Right atrium auricular region (tissue), 2 donors: ENCODE results near the gene ZNF674. TPM values are rescaled to one million over a fixed set of nuclear protein-coding genes. Genes with fewer than 3 reads are reported as not detected.

Source experiments
- DNase-seq: peaks from one replicate; pipeline ENCODE4 v3.0.0-alpha.2; 2019; ENCODE audit warnings: low spot score
- H3K27ac ChIP-seq, 2 donors: fragments of 200-600 bp; sonication (generic); 1 replicate in 1 of 2; 2 replicates in 1 of 2; pipeline ENCODE4 v1.5.1; 2016 to 2019
- H3K27me3 ChIP-seq, 2 donors: fragments of 200-600 bp; sonication (generic); one replicate each; pipeline versions ENCODE4 v1.5.1 to v1.6.0; 2017 to 2019
- H3K36me3 ChIP-seq: fragments of 200-600 bp; sonication (generic); one replicate; pipeline ENCODE4 v1.5.1; 2016
- H3K4me1 ChIP-seq, 2 donors: fragments of 200-600 bp; sonication (generic); one replicate each; pipeline versions ENCODE4 v1.5.1 to v1.6.0; 2017 to 2019
- H3K4me3 ChIP-seq, 2 donors: fragments of 200-600 bp; sonication (generic); 1 replicate in 1 of 2; 2 replicates in 1 of 2; pipeline ENCODE4 v1.5.1; 2017 to 2019; ENCODE audit warnings: mild to moderate bottlenecking in 1 of 2, moderate library complexity in 1 of 2
- H3K9me3 ChIP-seq, 2 donors: fragments of 200-600 bp; sonication (generic); one replicate each; pipeline ENCODE4 v1.5.1; 2019
- total RNA-seq, 2 donors: library from RNA; depleted of rRNA; stranded (reverse); fragments of >200 nt; gene quantifications; one replicate each; pipeline ENCODE4 v1.1.0, GENCODE V29; 2016
- TF ChIP-seq, protein P1 (sequence below), 2 donors: fragments of 200-600 bp; sonication (generic); IDR thresholded peaks; one replicate each; pipeline ENCODE4 v1.5.1; 2019; ENCODE audit warnings: antibody characterized with exemption in 2 of 2

ZNF674 gene
- 1 to 10 TPM; 2.4 to 2.9 TPM for total RNA-seq

DNA sequence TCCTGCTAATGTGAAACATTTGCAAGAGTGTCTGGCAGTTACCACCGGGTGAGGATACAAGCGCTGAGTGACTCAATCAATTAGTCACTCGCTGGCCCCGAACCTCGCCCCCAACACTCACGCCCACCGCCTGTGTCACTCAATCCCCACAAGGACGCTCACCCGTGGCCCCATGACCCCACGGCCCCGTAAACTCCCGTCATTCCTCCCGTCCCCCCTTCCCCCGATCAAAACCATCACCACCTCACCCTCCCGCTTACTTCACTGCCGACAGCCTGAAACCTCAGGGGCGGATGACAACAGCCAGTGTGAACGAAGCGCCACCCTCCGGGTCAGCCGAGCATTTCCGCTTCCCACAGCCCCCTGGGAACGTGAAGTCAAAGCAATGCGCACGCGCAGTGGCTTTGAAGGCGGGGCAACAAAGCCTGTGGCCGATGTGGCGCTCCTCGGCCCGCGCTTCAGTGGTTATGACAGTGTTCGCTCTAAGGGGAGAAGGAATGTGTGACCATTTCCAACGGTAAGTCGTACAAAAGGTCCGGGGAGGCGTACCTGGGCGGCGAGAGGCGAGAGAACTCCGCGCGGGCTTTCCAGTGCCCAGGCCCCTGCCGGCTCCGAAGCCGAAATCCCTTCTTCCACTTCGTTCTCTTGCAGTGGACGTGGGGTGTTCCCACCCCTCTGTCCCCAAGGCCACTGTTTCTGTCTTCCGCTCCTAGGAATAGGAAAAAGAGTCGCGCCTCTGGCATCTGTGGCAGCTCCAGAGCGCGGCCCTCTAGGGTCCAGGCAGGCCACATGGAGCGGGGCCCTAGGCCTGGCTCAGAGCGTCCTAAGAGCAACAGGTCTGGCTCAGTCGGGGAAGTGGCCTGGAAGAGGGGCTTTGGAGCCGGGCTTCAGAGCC is at the start of gene ZNF674:
Gene ZNF674, minus strand, starts transcription at position 311 of the 895 bp plus-strand sequence. CDS start 3,334 bp downstream, outside the sequence.
- H3K36me3 ChIP-seq: no peaks in the 10 kb centered on the region
- H3K27ac ChIP-seq: peak within 1 kb of the TSS; percentile 79 to 81
- H3K4me3 ChIP-seq: peak within 1 kb of the TSS; percentile 67 to 75
- no peaks in the 10 kb centered on the region for H3K27me3 ChIP-seq
- TF ChIP-seq, protein P1, sequence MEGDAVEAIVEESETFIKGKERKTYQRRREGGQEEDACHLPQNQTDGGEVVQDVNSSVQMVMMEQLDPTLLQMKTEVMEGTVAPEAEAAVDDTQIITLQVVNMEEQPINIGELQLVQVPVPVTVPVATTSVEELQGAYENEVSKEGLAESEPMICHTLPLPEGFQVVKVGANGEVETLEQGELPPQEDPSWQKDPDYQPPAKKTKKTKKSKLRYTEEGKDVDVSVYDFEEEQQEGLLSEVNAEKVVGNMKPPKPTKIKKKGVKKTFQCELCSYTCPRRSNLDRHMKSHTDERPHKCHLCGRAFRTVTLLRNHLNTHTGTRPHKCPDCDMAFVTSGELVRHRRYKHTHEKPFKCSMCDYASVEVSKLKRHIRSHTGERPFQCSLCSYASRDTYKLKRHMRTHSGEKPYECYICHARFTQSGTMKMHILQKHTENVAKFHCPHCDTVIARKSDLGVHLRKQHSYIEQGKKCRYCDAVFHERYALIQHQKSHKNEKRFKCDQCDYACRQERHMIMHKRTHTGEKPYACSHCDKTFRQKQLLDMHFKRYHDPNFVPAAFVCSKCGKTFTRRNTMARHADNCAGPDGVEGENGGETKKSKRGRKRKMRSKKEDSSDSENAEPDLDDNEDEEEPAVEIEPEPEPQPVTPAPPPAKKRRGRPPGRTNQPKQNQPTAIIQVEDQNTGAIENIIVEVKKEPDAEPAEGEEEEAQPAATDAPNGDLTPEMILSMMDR (IDR thresholded peaks at IDR 0.05): peak in 1 of 2 donors; percentile 41
- DNase-seq: peak; percentile 91
- H3K9me3 ChIP-seq: no peaks in the 10 kb centered on the region
- H3K4me1 ChIP-seq: peaks cover 0 to 11% of the 10 kb centered on the region in 2 donors

- no peaks in the 10 kb centered on the region for H3K27me3 ChIP-seq
- H3K9me3 ChIP-seq: no peaks in the 10 kb centered on the region
- H3K4me1 ChIP-seq: peaks cover 0 to 30% of the 10 kb centered on the region in 2 donors
- no peaks in the 10 kb centered on the region for H3K36me3 ChIP-seq
- H3K4me3 ChIP-seq: no peak overlapping the region
- TF ChIP-seq, protein P1 (IDR thresholded peaks at IDR 0.05): no peak
- DNase-seq: no peak
- peak overlapping the region; percentile 9 to 70 for H3K27ac ChIP-seq
These were observed 44.9 kb upstream of the ZNF674 start for GRCh38 chrX:46589977-46590723.

DNA sequence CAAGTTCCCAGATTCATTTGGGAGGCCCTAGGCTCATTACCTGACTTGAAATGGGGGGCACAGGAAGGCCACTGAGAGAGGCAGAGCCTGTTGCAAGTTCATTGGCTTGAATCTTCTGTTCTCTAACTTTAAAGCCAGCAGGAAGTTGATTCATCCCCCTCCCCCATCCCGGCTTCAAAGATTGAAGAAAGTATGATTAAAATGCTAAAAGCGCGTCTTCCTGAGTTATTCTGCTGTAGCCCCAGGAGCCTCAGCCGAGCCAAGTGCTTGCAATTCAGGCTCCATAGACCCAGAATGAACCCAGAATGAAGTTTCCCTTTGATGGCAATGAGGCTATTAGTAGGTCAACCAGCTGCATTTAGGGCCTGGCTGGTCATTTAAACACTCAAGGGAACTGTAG is 43.0 kb upstream of the ZNF674 start:
- Histone ChIP-seq H3K27ac (peak overlapping the region; percentile 19 to 70), H3K4me3 (no peak overlapping the region), H3K9me3 (no peaks in the 10 kb centered on the region), H3K27me3 (no peaks in the 10 kb centered on the region), H3K4me1 (peaks cover 0 to 30% of the 10 kb centered on the region in 2 donors), H3K36me3 (no peaks in the 10 kb centered on the region)
- TF ChIP-seq, protein P1 (IDR thresholded peaks at IDR 0.05): no peak
- DNase-seq: peak; percentile 73

DNA sequence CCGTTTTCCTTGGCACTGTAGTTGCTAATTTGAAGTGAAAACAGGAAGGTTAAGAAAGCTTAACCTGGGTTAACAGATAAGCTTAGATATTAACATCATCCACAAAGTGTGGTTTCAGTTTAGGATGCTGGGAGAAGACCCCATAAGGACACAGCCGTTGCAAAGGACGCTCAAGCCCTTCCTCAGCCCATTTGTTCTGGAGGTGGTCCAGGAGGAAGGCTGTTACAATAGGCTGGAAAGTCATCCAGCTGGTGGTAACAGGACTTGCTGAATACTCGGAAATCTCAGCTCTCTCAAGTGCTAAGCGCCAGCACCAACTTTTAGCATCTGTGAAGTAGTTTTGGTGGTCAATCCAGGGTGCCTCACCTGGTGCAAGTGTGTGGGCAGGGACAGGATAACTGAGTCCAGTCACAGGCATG is 42.5 kb upstream of the ZNF674 start:
- Histone ChIP-seq H3K4me3 (no peak overlapping the region), H3K27me3 (no peaks in the 10 kb centered on the region), H3K4me1 (peaks cover 0 to 30% of the 10 kb centered on the region in 2 donors), H3K36me3 (no peaks in the 10 kb centered on the region), H3K27ac (peak overlapping the region; percentile 19 to 70), H3K9me3 (no peaks in the 10 kb centered on the region)
- DNase-seq: no peak
- TF ChIP-seq, protein P1 (IDR thresholded peaks at IDR 0.05): no peak

DNA sequence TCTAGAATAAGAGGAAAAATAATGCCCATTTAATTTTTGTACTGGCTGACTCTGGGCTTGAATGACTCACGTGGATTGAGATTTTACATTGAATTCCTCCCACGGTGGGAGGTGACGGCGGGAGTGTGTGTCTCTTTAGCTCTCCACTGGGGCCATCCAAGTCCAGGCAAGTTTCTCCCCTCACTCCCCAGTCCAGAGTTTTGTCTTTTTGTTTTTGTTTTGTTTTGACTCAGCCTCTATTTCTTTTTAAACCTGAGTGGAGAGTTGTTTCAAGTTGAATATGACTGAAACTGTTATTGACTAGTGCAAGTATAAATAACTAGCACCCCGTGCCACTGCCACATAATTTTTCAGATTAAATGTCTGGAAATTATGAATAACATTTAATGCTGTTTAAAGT is 41.9 kb upstream of the ZNF674 start:
- Histone ChIP-seq H3K27ac (peak overlapping the region; percentile 19 to 70), H3K9me3 (no peaks in the 10 kb centered on the region), H3K4me3 (no peak overlapping the region), H3K36me3 (no peaks in the 10 kb centered on the region), H3K4me1 (peaks cover 0 to 30% of the 10 kb centered on the region in 2 donors), H3K27me3 (no peaks in the 10 kb centered on the region)
- DNase-seq: no peak
- TF ChIP-seq, protein P1 (IDR thresholded peaks at IDR 0.05): no peak
